Subcutaneous abdominal adipose tissue (tissue), 5 donors: ENCODE data around the gene NDOR1.

ENCODE experiments used
- H3K27ac ChIP-seq: one replicate; pipeline ENCODE4 v1.7.0; 2013; ENCODE audit warnings: low read depth, mild to moderate bottlenecking, inconsistent platforms, low read length, moderate library complexity
- H3K27me3 ChIP-seq, 5 donors: one replicate each; pipeline ENCODE4 v1.7.0; 2013; ENCODE audit warnings: low read length in 5 of 5, inconsistent platforms in 1 of 5; ENCODE audit not compliant: control insufficient read depth in 5 of 5, insufficient read depth in 4 of 5
- H3K36me3 ChIP-seq, 5 donors: one replicate each; pipeline ENCODE4 v1.7.0; 2013; ENCODE audit warnings: low read length in 5 of 5; ENCODE audit not compliant: control insufficient read depth in 5 of 5, insufficient read depth in 5 of 5
- H3K4me1 ChIP-seq, 5 donors: one replicate each; pipeline ENCODE4 v1.7.0; 2013; ENCODE audit warnings: low read length in 5 of 5, mild to moderate bottlenecking in 3 of 5, moderate library complexity in 1 of 5; ENCODE audit not compliant: control insufficient read depth in 5 of 5, insufficient read depth in 5 of 5
- H3K4me3 ChIP-seq, 5 donors: one replicate each; pipeline ENCODE4 v1.7.0; 2013; ENCODE audit warnings: low read length in 5 of 5, low read depth in 1 of 5
- H3K9ac ChIP-seq, 5 donors: one replicate each; pipeline ENCODE4 v1.7.0; 2013; ENCODE audit warnings: low read length in 5 of 5, mild to moderate bottlenecking in 4 of 5, moderate library complexity in 3 of 5
- H3K9me3 ChIP-seq, 5 donors: one replicate each; pipeline ENCODE4 v1.7.0; 2013; ENCODE audit warnings: low read length in 5 of 5; ENCODE audit not compliant: control insufficient read depth in 5 of 5
- donor health status: healthy.
- donor health status: healthy.
- donor health status: healthy.
- donor health status: healthy.
- donor health status: healthy.

The NDOR1 gene

GRCh38 chr9:137198051-137198901, 7.2 kb upstream of the NDOR1 start:
- no peaks in the 10 kb centered on the region for H3K9me3 ChIP-seq
- peaks cover 0 to 52% (median 39%) of the 10 kb centered on the region in 5 donors for H3K4me1 ChIP-seq
- peak overlapping the region in 2 of 5 donors; percentile 13 to 17 for H3K9ac ChIP-seq
- no peak overlapping the region for H3K4me3 ChIP-seq
- no peaks in the 10 kb centered on the region for H3K36me3 ChIP-seq
- H3K27me3 ChIP-seq, result no peaks in the 10 kb centered on the region
- H3K27ac ChIP-seq, result no peak overlapping the region

- Histone ChIP-seq H3K27ac (no peak overlapping the region), H3K36me3 (no peaks in the 10 kb centered on the region), H3K9ac (peak overlapping the region in 2 of 5 donors; percentile 17 to 35), H3K9me3 (no peaks in the 10 kb centered on the region), H3K4me1 (peaks cover under 1 to 57% (median 45%) of the 10 kb centered on the region in 5 donors), H3K27me3 (no peaks in the 10 kb centered on the region), H3K4me3 (peak overlapping the region in 1 of 5 donors; percentile 48)
Observed at GRCh38 chr9:137198902-137199283, 6.6 kb upstream of the NDOR1 start.

- Histone ChIP-seq H3K27ac (no peak overlapping the region), H3K27me3 (no peaks in the 10 kb centered on the region), H3K4me1 (peaks cover 7 to 64% (median 51%) of the 10 kb centered on the region in 5 donors), H3K4me3 (peak overlapping the region in 3 of 5 donors; percentile 39 to 60 (median 48)), H3K9me3 (no peaks in the 10 kb centered on the region), H3K9ac (peak overlapping the region in 2 of 5 donors; percentile 20 to 35), H3K36me3 (no peaks in the 10 kb centered on the region)
Observed at GRCh38 chr9:137199411-137200121, 5.9 kb upstream of the NDOR1 start.

GRCh38 chr9:137200311-137201204, 4.9 kb upstream of the NDOR1 start, which contains the start of gene TPRN:
Gene TPRN (minus strand): TSS chr9:137200741. CDS start chr9:137200711, 30 bp downstream.
- H3K27me3 ChIP-seq, result no peaks in the 10 kb centered on the region
- H3K4me1 ChIP-seq, result peaks cover 10 to 65% (median 58%) of the 10 kb centered on the region in 5 donors
- no peaks in the 10 kb centered on the region for H3K9me3 ChIP-seq
- H3K9ac ChIP-seq, result peak within 1 kb of the TSS in 4 of 5 donors; percentile 43 to 77 (median 61)
- no peaks in the 10 kb centered on the region for H3K36me3 ChIP-seq
- H3K27ac ChIP-seq, result peak within 1 kb of the TSS; percentile 70
- peak within 1 kb of the TSS; percentile 59 to 92 (median 71) for H3K4me3 ChIP-seq

DNA sequence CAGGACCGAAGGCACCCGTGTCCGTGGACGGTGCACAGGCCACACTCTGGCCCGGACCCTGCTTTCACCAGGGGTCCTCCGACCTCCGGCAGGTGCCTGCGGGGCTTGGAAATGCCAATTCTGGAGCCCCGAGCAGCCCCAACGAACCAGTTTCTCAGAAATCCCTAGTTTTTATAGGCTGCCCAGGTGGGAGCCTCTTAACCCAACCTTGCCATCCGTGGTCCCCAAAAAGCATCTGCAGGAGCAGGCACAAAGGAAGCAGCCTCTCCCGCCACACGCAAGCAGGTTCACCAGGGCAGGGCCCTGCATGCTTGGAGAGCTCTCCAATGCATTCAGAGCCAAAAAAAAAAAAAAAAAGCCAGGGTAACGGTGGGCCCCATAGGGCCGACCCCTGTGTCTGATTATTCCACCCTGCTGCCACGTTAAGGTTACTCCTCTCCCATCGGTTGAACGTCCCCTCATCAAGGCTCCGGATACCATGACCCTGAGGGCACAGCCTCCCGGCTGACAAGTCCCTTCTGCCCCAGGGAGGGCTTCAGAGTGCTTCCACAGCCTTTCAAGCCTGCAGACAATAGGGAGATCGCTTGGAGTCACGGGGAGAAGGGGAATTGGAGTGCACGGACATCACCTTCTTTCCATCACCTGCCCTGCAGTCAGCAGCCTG, 4.2 kb upstream of the NDOR1 start:
- H3K27me3 ChIP-seq, result no peaks in the 10 kb centered on the region
- H3K9ac ChIP-seq, result peak overlapping the region in 4 of 5 donors; percentile 43 to 77 (median 61)
- H3K4me3 ChIP-seq, result peak overlapping the region; percentile 59 to 92 (median 71)
- no peaks in the 10 kb centered on the region for H3K9me3 ChIP-seq
- peak overlapping the region; percentile 70 for H3K27ac ChIP-seq
- H3K36me3 ChIP-seq, result no peaks in the 10 kb centered on the region
- peaks cover 13 to 69% (median 66%) of the 10 kb centered on the region in 5 donors for H3K4me1 ChIP-seq

- H3K9ac ChIP-seq, result peak overlapping the region in 1 of 5 donors; percentile 40
- H3K27me3 ChIP-seq, result no peaks in the 10 kb centered on the region
- no peak overlapping the region for H3K4me3 ChIP-seq
- no peaks in the 10 kb centered on the region for H3K36me3 ChIP-seq
- no peak overlapping the region for H3K27ac ChIP-seq
- no peaks in the 10 kb centered on the region for H3K9me3 ChIP-seq
- H3K4me1 ChIP-seq, result peaks cover 16 to 72% (median 69%) of the 10 kb centered on the region in 5 donors
Observed at GRCh38 chr9:137202966-137203365, 2.5 kb upstream of the NDOR1 start.

DNA sequence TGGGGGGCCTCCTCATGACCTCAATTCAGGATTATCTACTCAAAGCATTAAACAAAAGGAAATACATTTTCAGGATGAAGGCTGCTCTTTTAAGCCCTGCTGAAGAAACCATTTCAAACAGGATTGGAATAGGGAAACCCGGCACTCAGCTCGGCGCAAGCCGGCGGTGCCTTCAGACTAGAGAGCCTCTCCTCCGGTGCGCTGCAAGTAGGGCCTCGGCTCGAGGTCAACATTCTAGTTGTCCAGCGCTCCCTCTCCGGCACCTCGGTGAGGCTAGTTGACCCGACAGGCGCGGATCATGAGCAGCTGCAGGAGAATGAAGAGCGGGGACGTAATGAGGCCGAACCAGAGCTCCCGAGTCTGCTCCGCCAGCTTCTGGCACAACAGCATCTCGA, 772 bp upstream of the NDOR1 start:
- Histone ChIP-seq H3K4me3 (peak overlapping the region; percentile 76 to 97 (median 96)), H3K27ac (peak overlapping the region; percentile 78), H3K27me3 (no peaks in the 10 kb centered on the region), H3K4me1 (peaks cover 16 to 55% (median 54%) of the 10 kb centered on the region in 5 donors), H3K36me3 (peaks cover 0 to 7% (median 2%) of the 10 kb centered on the region in 5 donors), H3K9ac (peak overlapping the region; percentile 68 to 94 (median 92)), H3K9me3 (no peaks in the 10 kb centered on the region)

DNA sequence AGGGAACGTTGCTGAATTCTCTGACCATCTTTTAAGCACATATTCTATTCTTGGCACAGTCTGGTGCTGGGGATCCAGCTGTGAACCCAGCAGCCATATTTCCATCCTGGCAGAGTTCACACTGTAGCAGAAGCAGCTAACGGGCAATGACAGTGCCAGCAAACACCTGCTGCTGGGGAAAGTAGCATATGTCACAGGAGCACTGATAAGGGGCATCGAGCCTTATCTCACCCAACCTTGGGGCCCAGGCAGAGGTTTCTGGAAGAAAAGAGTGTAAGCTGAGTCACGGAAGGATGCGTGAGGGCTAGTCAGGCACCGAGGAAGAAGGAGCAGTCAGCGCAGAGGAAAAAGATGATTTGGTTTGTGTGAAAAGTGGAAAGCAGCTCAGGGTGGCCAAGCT, 1.1 kb downstream of the NDOR1 start:
- H3K27me3 ChIP-seq, result no peaks in the 10 kb centered on the region
- no peak overlapping the region for H3K27ac ChIP-seq
- H3K36me3 ChIP-seq, result peaks cover 0 to 7% (median 2%) of the 10 kb centered on the region in 5 donors
- peak overlapping the region in 3 of 5 donors; percentile 83 to 97 (median 96) for H3K4me3 ChIP-seq
- H3K9me3 ChIP-seq, result no peaks in the 10 kb centered on the region
- peak overlapping the region in 3 of 5 donors; percentile 25 to 97 (median 94) for H3K9ac ChIP-seq
- peaks cover 16 to 45% (median 44%) of the 10 kb centered on the region in 5 donors for H3K4me1 ChIP-seq

- Histone ChIP-seq H3K4me1 (peaks cover 3 to 8% (median 5%) of the 10 kb centered on the region in 5 donors), H3K27ac (no peak overlapping the region), H3K9me3 (no peaks in the 10 kb centered on the region), H3K27me3 (no peaks in the 10 kb centered on the region), H3K9ac (no peak overlapping the region), H3K4me3 (no peak overlapping the region), H3K36me3 (peaks cover 0 to 20% (median 12%) of the 10 kb centered on the region in 5 donors)
Observed at GRCh38 chr9:137211532-137211931, 6.0 kb downstream of the NDOR1 start.
